SK-N-SH (cell line): ENCODE measurements around the gene KAT6B. TPM values are rescaled to one million over a fixed set of nuclear protein-coding genes. Genes with fewer than 3 reads are reported as not detected.

Experiments
- CTCF ChIA-PET: fragments of 300-600, 350-600 bp; formaldehyde crosslinking; extraction: SDS; loops from one replicate; lab custom pipeline; 2021; lab: Yijun Ruan, JAX
- POLR2A ChIA-PET: fragments of 350-600 bp; sonication (Branson Sonifier 250); formaldehyde crosslinking; extraction: SDS; loops from one replicate; lab custom pipeline; 2020; ENCODE audit warnings: antibody characterized with exemption, inconsistent platforms; lab: Yijun Ruan, JAX
- DNase-seq: peaks from one replicate; pipeline ENCODE4 v3.0.0; 2012
- H2AFZ ChIP-seq: fragments of 200-600 bp; sonication (generic); 2 replicates; pipeline ENCODE4 v1.8.1; 2016; ENCODE audit warnings: antibody characterized with exemption, mild to moderate bottlenecking, low read depth
- H3F3A ChIP-seq: fragments of 200-600 bp; sonication (generic); replicated peaks from 2 replicates; pipeline ENCODE3; 2016; ENCODE audit warnings: antibody characterized with exemption, mild to moderate bottlenecking; ENCODE audit not compliant: insufficient read depth
- H3K27ac ChIP-seq, 2 experiments: fragments of 200-500 bp in 1 of 2; fragments of 200-600 bp in 1 of 2; sonication (Bioruptor generic) in 1 of 2; sonication (generic), shearing (Covaris generic) in 1 of 2; 2 replicates each; pipeline versions ENCODE4 v1.5.1 to v1.6.1; 2014 to 2016; ENCODE audit warnings: low read depth in 2 of 2, inconsistent platforms in 1 of 2, low read length in 1 of 2, mild to moderate bottlenecking in 1 of 2, mixed read lengths in 1 of 2
- H3K27me3 ChIP-seq: fragments of 200-600 bp; sonication (generic), shearing (Covaris generic); 2 replicates; pipeline ENCODE4 v1.6.1; 2016; ENCODE audit warnings: mixed run types; ENCODE audit not compliant: insufficient read depth
- H3K36me3 ChIP-seq, 2 experiments: fragments of 200-500 bp in 1 of 2; fragments of 200-600 bp in 1 of 2; sonication (Bioruptor generic) in 1 of 2; sonication (generic) in 1 of 2; replicated peaks in 1 of 2; 2 replicates each; pipeline versions ENCODE3 to v1.5.1; 2014 to 2016; ENCODE audit warnings: low read length in 1 of 2, mild to moderate bottlenecking in 1 of 2; ENCODE audit not compliant: insufficient read depth in 2 of 2, control insufficient read depth in 1 of 2
- H3K4me1 ChIP-seq, 2 experiments: fragments of 200-500 bp in 1 of 2; fragments of 200-600 bp in 1 of 2; sonication (Bioruptor generic) in 1 of 2; sonication (generic), shearing (Covaris generic) in 1 of 2; 2 replicates each; pipeline versions ENCODE4 v1.5.1 to v1.6.1; 2014 to 2016; ENCODE audit warnings: low read depth in 1 of 2, low read length in 1 of 2, mixed run types in 1 of 2; ENCODE audit not compliant: insufficient read depth in 2 of 2, control insufficient read depth in 1 of 2
- H3K4me2 ChIP-seq: fragments of 200-600 bp; sonication (generic), shearing (Covaris generic); 2 replicates; pipeline ENCODE4 v1.6.1; 2017; ENCODE audit warnings: mixed run types
- H3K4me3 ChIP-seq, 2 experiments: fragments of 200-500 bp in 1 of 2; fragments of 200-600 bp in 1 of 2; sonication (Bioruptor generic) in 1 of 2; sonication (generic), shearing (Covaris generic) in 1 of 2; 2 replicates each; pipeline versions ENCODE4 v1.5.1 to v1.8.1; 2014 to 2016; ENCODE audit warnings: low read depth in 2 of 2, inconsistent platforms in 1 of 2, low read length in 1 of 2, mild to moderate bottlenecking in 1 of 2, mixed read lengths in 1 of 2, moderate library complexity in 1 of 2
- H3K79me2 ChIP-seq: fragments of 200-600 bp; sonication (generic); 2 replicates; pipeline ENCODE4 v1.8.1; 2017; ENCODE audit warnings: mild to moderate bottlenecking; ENCODE audit not compliant: insufficient read depth
- H3K9ac ChIP-seq: fragments of 200-600 bp; sonication (generic); 2 replicates; pipeline ENCODE4 v1.6.1; 2017; ENCODE audit warnings: mixed run types
- H3K9me2 ChIP-seq: fragments of 200-600 bp; sonication (generic); 2 replicates; pipeline ENCODE4 v1.6.1; 2017; ENCODE audit warnings: mixed run types
- H3K9me3 ChIP-seq: fragments of 200-600 bp; sonication (generic); 2 replicates; pipeline ENCODE4 v1.6.1; 2017; ENCODE audit warnings: mixed run types, mild to moderate bottlenecking, moderate library complexity
- H4K20me1 ChIP-seq: fragments of 200-600 bp; sonication (generic); 2 replicates; pipeline ENCODE4 v1.6.1; 2017; ENCODE audit warnings: mild to moderate bottlenecking, mixed run types; ENCODE audit not compliant: insufficient read depth
- CHD2 ChIP-seq: fragments of 150-350 bp; IDR thresholded peaks from 2 replicates; pipeline ENCODE4 v1.6.1; 2018; ENCODE audit warnings: low read length; ENCODE audit not compliant: partially characterized antibody
- ELF1 ChIP-seq: IDR thresholded peaks from 2 replicates; pipeline ENCODE4 v1.4.0; 2012
- EP300 ChIP-seq, 2 experiments: IDR thresholded peaks; 2 replicates each; pipeline versions ENCODE4 v1.4.0 to v1.6.1; 2012; ENCODE audit warnings: borderline replicate concordance in 1 of 2, low read depth in 1 of 2, low read length in 1 of 2
- EZH2phosphoT487 ChIP-seq: fragments of 200-600 bp; sonication (generic); IDR thresholded peaks from 2 replicates; pipeline ENCODE4 v1.6.1; 2017; ENCODE audit warnings: low read depth, mixed run types, mild to moderate bottlenecking, antibody characterized with exemption, moderate library complexity, borderline replicate concordance
- FOXM1 ChIP-seq: IDR thresholded peaks from 2 replicates; pipeline ENCODE4 v1.4.0; 2012; ENCODE audit warnings: low read depth, mild to moderate bottlenecking
- GATA2 ChIP-seq: sonication (generic); formaldehyde crosslinking; IDR thresholded peaks from 2 replicates; pipeline ENCODE4 v1.5.0; 2020; ENCODE audit warnings: mild to moderate bottlenecking, missing genetic modification reagents
- MAX ChIP-seq: IDR thresholded peaks from 2 replicates; pipeline ENCODE4 v1.4.0; 2012; ENCODE audit warnings: low read depth
- MEF2A ChIP-seq: IDR thresholded peaks from 2 replicates; pipeline ENCODE4 v1.4.0; 2012; ENCODE audit warnings: low read depth, borderline replicate concordance
- MXI1 ChIP-seq: IDR thresholded peaks from 2 replicates; pipeline ENCODE4 v1.6.1; 2012; ENCODE audit warnings: mild to moderate bottlenecking, low read depth, low read length, improper control_type of control experiment
- NFIC ChIP-seq: IDR thresholded peaks from 2 replicates; pipeline ENCODE4 v1.4.0; 2012; ENCODE audit warnings: borderline replicate concordance
- NRF1 ChIP-seq: IDR thresholded peaks from 2 replicates; pipeline ENCODE4 v1.6.1; 2012; ENCODE audit warnings: low read depth, mild to moderate bottlenecking, low read length
- RCOR1 ChIP-seq: fragments of 150-350 bp; IDR thresholded peaks from 2 replicates; pipeline ENCODE4 v1.6.1; 2017; ENCODE audit warnings: antibody characterized with exemption, low read length
- RFX5 ChIP-seq: IDR thresholded peaks from 2 replicates; pipeline ENCODE4 v1.6.1; 2012; ENCODE audit warnings: mild to moderate bottlenecking, improper control_type of control experiment, low read length
- RXRA ChIP-seq: IDR thresholded peaks from 2 replicates; pipeline ENCODE4 v1.4.0; 2012; ENCODE audit warnings: low read depth, mild to moderate bottlenecking, borderline replicate concordance
- SMC3 ChIP-seq: IDR thresholded peaks from 2 replicates; pipeline ENCODE4 v1.6.1; 2012; ENCODE audit warnings: low read depth, low read length, improper control_type of control experiment
- TCF12 ChIP-seq: IDR thresholded peaks from 2 replicates; pipeline ENCODE4 v1.4.0; 2012
- TEAD4 ChIP-seq: IDR thresholded peaks from 2 replicates; pipeline ENCODE4 v1.4.0; 2012; ENCODE audit warnings: mild to moderate bottlenecking, borderline replicate concordance; ENCODE audit not compliant: insufficient read depth
- YY1 ChIP-seq: IDR thresholded peaks from 2 replicates; pipeline ENCODE4 v1.4.0; 2012; ENCODE audit warnings: low read depth, mild to moderate bottlenecking
- ZBTB33 ChIP-seq: IDR thresholded peaks from 2 replicates; pipeline ENCODE4 v1.4.0; 2012; ENCODE audit warnings: low read depth, borderline replicate concordance
- WGBS: methylation state at CpG from one replicate; pipeline ENCODE4 v1.1.6; 2017; ENCODE audit warnings: low lambda C conversion rate; 5-methylcytosine and 5-hydroxymethylcytosine counted together
- polyA plus RNA-seq, 3 experiments: library from polyadenylated mRNA; depleted of rRNA; stranded (reverse); fragments of >200 nt; gene quantifications; 2 replicates each; pipeline ENCODE4 v1.2.3, GENCODE V29; 2012
- TF ChIP-seq, protein P1 (sequence below): IDR thresholded peaks from 2 replicates; pipeline ENCODE4 v1.4.0; 2012; ENCODE audit warnings: low read depth, borderline replicate concordance
- TF ChIP-seq, protein P2 (sequence below): IDR thresholded peaks from 2 replicates; pipeline ENCODE4; 2012
- TF ChIP-seq, protein P3 (sequence below): fragments of 150-350 bp; IDR thresholded peaks from 2 replicates; pipeline ENCODE4 v1.6.1; 2017; ENCODE audit warnings: antibody characterized with exemption, low read length, low read depth, borderline replicate concordance
- TF ChIP-seq, protein P4 (sequence below): fragments of 200-600 bp; sonication (generic); IDR thresholded peaks from 2 replicates; pipeline ENCODE4 v1.6.1; 2017; ENCODE audit warnings: antibody characterized with exemption, mild to moderate bottlenecking, moderate library complexity

KAT6B gene
- polyA plus RNA-seq, 1 of the 3 experiments (the other 2 are of a cell fraction): 4.3 TPM

DNA sequence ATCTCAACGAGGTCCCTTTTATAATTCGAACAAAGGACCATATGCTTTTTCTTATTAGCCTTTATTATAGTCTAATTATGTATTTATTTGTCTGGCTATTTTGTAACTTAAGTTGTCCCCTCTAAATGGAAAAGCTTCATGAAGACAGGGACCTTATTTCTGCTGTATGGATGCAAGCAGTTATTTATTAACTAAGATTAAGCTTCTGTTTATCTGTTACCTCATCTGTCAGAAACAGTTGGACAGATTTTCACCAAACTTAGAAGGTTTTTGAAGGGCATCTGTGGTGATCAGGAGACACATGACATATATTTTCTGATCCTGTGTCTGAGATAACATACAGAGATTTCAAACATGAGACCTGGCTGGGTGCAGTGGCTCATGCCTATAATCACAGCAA, 43.2 kb downstream of the KAT6B start:
- Histone ChIP-seq H3K27ac (no peak overlapping the region), H2AFZ (no peak overlapping the region), H4K20me1 (peaks cover 36% of the 10 kb centered on the region), H3K27me3 (no peaks in the 10 kb centered on the region), H3K4me2 (no peak overlapping the region), H3K4me1 (peaks cover 0 to 4% of the 10 kb centered on the region in 2 experiments; a peak in 3 of 4 replicates), H3K9me2 (no peaks in the 10 kb centered on the region), H3F3A (no peaks in the 10 kb centered on the region), H3K9me3 (no peaks in the 10 kb centered on the region), H3K36me3 (peaks cover 0 to 6% of the 10 kb centered on the region in 2 experiments), H3K79me2 (peaks cover 76% of the 10 kb centered on the region), H3K4me3 (no peak overlapping the region), H3K9ac (no peak overlapping the region)
- CTCF ChIA-PET: no interaction called here
- TF ChIP-seq MXI1 (no peak), EP300 (IDR thresholded peaks at IDR 0.05; ENCODE audit: borderline replicate concordance in 1 of 2, low read depth in 1 of 2, low read length in 1 of 2) (no peak), GATA2 (CRISPR knock-in tag) (no peak), RCOR1 (no peak), SMC3 (no peak), TCF12 (no peak), MEF2A (no peak), RXRA (no peak), CHD2 (no peak), NFIC (no peak), YY1 (no peak), EZH2phosphoT487 (no peak), ELF1 (no peak)
- TF ChIP-seq, protein P1, sequence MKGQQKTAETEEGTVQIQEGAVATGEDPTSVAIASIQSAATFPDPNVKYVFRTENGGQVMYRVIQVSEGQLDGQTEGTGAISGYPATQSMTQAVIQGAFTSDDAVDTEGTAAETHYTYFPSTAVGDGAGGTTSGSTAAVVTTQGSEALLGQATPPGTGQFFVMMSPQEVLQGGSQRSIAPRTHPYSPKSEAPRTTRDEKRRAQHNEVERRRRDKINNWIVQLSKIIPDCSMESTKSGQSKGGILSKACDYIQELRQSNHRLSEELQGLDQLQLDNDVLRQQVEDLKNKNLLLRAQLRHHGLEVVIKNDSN: no peak
- TF ChIP-seq, protein P2, sequence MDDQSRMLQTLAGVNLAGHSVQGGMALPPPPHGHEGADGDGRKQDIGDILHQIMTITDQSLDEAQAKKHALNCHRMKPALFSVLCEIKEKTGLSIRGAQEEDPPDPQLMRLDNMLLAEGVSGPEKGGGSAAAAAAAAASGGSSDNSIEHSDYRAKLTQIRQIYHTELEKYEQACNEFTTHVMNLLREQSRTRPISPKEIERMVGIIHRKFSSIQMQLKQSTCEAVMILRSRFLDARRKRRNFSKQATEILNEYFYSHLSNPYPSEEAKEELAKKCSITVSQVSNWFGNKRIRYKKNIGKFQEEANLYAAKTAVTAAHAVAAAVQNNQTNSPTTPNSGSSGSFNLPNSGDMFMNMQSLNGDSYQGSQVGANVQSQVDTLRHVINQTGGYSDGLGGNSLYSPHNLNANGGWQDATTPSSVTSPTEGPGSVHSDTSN: no peak
- TF ChIP-seq, protein P3, sequence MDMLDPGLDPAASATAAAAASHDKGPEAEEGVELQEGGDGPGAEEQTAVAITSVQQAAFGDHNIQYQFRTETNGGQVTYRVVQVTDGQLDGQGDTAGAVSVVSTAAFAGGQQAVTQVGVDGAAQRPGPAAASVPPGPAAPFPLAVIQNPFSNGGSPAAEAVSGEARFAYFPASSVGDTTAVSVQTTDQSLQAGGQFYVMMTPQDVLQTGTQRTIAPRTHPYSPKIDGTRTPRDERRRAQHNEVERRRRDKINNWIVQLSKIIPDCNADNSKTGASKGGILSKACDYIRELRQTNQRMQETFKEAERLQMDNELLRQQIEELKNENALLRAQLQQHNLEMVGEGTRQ: no peak
- POLR2A ChIA-PET: no interaction called here
- 89% methylated on average over 2 of the region's 2 CpGs for WGBS
- DNase-seq: no peak

DNA sequence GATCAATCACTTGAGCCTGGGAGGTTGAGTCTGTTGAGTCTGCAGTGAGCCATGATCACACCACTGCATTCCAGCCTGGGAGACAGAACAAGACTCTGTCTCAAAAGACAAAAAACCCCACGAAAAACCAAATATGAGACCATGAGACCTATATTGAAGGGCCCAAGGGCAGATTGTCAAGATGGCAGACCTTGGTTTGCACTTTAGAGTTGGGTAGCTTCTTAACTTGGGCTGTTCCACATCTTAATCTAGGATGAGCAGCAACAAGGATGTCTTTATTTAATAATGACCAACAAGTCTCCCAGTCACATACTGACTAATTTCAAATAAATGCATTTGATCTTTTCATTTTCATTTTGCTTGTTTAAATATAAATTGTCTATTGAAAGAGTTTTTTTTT, 43.8 kb downstream of the KAT6B start:
- no peak overlapping the region for H3K4me2 ChIP-seq
- no peak for DNase-seq
- H3K9ac ChIP-seq: no peak overlapping the region
- peaks cover 0 to 4% of the 10 kb centered on the region in 2 experiments; a peak in 2 of 4 replicates for H3K4me1 ChIP-seq
- 90% methylated on average over 1 of the region's 1 CpG for WGBS
- H3K36me3 ChIP-seq: peaks cover 0 to 6% of the 10 kb centered on the region in 2 experiments
- peaks cover 41% of the 10 kb centered on the region; the same call in 1 of the 2 replicates for H4K20me1 ChIP-seq
- CTCF ChIA-PET: no interaction called here
- POLR2A ChIA-PET: no interaction called here
- no peaks in the 10 kb centered on the region for H3K9me3 ChIP-seq
- no peak overlapping the region for H2AFZ ChIP-seq
- H3F3A ChIP-seq: no peaks in the 10 kb centered on the region
- no peaks in the 10 kb centered on the region for H3K9me2 ChIP-seq
- no peaks in the 10 kb centered on the region for H3K27me3 ChIP-seq
- H3K27ac ChIP-seq: no peak overlapping the region
- H3K4me3 ChIP-seq: no peak overlapping the region
- H3K79me2 ChIP-seq: peaks cover 74% of the 10 kb centered on the region
- TF ChIP-seq ZBTB33 (no peak), FOXM1 (no peak), MAX (no peak), RXRA (no peak), TEAD4 (no peak), NRF1 (no peak), RFX5 (no peak)
- TF ChIP-seq, protein P1: no peak
- TF ChIP-seq, protein P4, sequence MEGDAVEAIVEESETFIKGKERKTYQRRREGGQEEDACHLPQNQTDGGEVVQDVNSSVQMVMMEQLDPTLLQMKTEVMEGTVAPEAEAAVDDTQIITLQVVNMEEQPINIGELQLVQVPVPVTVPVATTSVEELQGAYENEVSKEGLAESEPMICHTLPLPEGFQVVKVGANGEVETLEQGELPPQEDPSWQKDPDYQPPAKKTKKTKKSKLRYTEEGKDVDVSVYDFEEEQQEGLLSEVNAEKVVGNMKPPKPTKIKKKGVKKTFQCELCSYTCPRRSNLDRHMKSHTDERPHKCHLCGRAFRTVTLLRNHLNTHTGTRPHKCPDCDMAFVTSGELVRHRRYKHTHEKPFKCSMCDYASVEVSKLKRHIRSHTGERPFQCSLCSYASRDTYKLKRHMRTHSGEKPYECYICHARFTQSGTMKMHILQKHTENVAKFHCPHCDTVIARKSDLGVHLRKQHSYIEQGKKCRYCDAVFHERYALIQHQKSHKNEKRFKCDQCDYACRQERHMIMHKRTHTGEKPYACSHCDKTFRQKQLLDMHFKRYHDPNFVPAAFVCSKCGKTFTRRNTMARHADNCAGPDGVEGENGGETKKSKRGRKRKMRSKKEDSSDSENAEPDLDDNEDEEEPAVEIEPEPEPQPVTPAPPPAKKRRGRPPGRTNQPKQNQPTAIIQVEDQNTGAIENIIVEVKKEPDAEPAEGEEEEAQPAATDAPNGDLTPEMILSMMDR: no peak
